ENCODE data around the gene HPS4.

The HPS4 gene

DNA sequence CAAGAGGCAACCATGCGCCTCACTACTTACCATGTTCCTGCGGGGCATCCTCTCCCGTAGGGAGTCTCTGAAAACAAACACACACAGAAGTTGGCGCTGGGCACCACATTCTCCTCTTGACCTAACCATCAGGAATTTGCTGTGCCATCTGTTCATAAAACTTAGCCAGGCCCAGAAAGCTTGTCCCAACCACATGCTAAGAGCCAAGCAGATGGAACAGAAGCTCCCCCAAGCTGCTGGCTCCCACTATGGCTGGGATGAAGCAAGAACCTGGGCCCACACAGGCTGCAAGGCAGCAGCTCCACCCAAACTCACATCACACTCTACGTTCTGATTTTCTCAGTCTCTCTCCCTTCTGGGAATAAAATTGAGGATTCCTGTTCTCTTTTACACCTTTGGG, 17.4 kb downstream of the HPS4 start:
- H3K4me3 Mint-ChIP-seq: no peak overlapping the region
- H3K9me3 Mint-ChIP-seq: no peaks in the 10 kb centered on the region
- DNase-seq (no peak), ATAC-seq (replicated peaks) (no peak)
- H3K4me1 Mint-ChIP-seq: peaks cover 2 to 5% of the 10 kb centered on the region in 2 donors
- H3K36me3 Mint-ChIP-seq: peaks cover 39 to 52% of the 10 kb centered on the region in 2 donors
- H3K27me3 Mint-ChIP-seq: no peaks in the 10 kb centered on the region
- no peak overlapping the region for H3K27ac Mint-ChIP-seq

GRCh38 chr22:26464312-26464711, 19.3 kb downstream of the HPS4 start:
- no peak for ATAC-seq (replicated peaks)
- peaks cover 2 to 5% of the 10 kb centered on the region in 2 donors for H3K4me1 Mint-ChIP-seq
- no peak for DNase-seq
- no peak overlapping the region for H3K4me3 Mint-ChIP-seq
- no peaks in the 10 kb centered on the region for H3K9me3 Mint-ChIP-seq
- H3K36me3 Mint-ChIP-seq: peaks cover 30 to 51% of the 10 kb centered on the region in 2 donors
- no peaks in the 10 kb centered on the region for H3K27me3 Mint-ChIP-seq
- no peak overlapping the region for H3K27ac Mint-ChIP-seq

GRCh38 chr22:26463688-26464087, 19.9 kb downstream of the HPS4 start:
- ATAC-seq (replicated peaks) (no peak), DNase-seq (no peak)
- H3K4me3 Mint-ChIP-seq: no peak overlapping the region
- no peaks in the 10 kb centered on the region for H3K27me3 Mint-ChIP-seq
- no peaks in the 10 kb centered on the region for H3K9me3 Mint-ChIP-seq
- peaks cover 23 to 45% of the 10 kb centered on the region in 2 donors for H3K36me3 Mint-ChIP-seq
- H3K27ac Mint-ChIP-seq: peak overlapping the region; percentile 59
- H3K4me1 Mint-ChIP-seq: peaks cover 2 to 5% of the 10 kb centered on the region in 2 donors

DNA sequence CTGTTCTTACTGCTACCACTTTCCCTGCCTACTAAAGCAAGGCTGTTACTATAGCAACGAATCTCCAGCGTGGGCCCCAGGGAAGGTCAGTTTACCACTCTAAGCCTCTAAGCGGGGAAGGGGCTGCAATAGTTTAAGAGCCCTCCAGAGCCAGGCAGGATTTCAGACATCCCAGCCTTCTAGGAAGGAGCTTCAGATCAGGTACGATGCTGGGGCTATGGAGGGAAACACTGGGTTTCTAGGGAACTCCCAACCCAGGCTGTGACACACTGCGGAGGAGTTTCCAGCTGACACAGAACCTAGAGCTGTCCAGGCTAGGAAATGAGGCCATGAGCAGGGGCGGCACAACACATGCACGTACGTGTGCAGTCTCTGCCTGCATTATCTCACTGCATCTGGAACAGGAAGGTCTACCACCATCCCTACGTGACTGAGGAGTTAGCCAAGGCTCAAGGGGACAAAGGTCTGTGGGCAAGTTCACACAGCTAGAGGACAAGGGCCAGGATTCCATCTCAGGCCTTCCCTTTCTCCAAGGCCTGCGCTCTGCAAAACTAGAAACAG, 20.4 kb downstream of the HPS4 start:
- Mint-ChIP-seq H3K4me1 (peaks cover 2 to 5% of the 10 kb centered on the region in 2 donors), H3K9me3 (no peaks in the 10 kb centered on the region), H3K36me3 (peaks cover 23 to 43% of the 10 kb centered on the region in 2 donors), H3K27ac (no peak overlapping the region), H3K27me3 (no peaks in the 10 kb centered on the region), H3K4me3 (no peak overlapping the region)
- ATAC-seq (replicated peaks) (no peak), DNase-seq (no peak)

GRCh38 chr22:26462641-26463040, 20.9 kb downstream of the HPS4 start:
- Mint-ChIP-seq H3K9me3 (no peaks in the 10 kb centered on the region), H3K36me3 (peaks cover 26 to 45% of the 10 kb centered on the region in 2 donors), H3K4me1 (peaks cover 2 to 5% of the 10 kb centered on the region in 2 donors), H3K4me3 (no peak overlapping the region), H3K27me3 (no peaks in the 10 kb centered on the region), H3K27ac (no peak overlapping the region)
- no peak for ATAC-seq (replicated peaks)
- no peak for DNase-seq

GRCh38 chr22:26462051-26462450, 21.5 kb downstream of the HPS4 start:
- ATAC-seq (replicated peaks): no peak
- DNase-seq: no peak
- Mint-ChIP-seq H3K4me3 (no peak overlapping the region), H3K9me3 (no peaks in the 10 kb centered on the region), H3K27ac (no peak overlapping the region), H3K27me3 (no peaks in the 10 kb centered on the region), H3K36me3 (peaks cover 32 to 49% of the 10 kb centered on the region in 2 donors), H3K4me1 (peaks cover 2 to 5% of the 10 kb centered on the region in 2 donors)

DNA sequence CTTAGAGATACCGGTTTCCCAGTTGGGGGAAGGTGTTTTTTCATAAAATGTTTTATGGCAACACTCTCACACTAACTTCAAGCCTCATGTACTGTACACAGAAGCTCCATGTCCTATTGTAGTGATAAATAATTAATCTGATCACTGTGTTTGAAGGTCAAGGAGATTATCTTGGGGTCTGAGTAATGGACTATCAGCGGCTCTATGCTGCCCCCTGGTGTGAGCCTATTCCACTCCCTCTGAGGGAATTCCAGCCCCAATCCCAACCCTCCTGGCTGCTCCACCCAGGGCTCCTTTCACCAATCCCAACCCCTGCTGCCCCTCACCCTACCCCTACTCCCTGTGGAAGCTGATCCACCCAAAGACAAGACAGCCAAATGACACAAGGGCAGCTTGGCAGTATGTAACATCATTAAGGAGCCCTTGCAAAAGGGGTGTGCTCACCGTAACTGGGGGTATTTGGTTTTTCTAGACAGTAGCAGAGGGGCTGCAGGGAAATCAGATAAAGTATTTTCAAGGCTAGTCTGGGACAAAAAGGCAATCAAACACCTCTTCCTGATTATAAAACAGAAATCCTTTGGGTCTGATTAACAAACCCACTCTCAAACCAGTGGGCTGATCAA, 22.3 kb downstream of the HPS4 start:
- Mint-ChIP-seq H3K36me3 (peaks cover 32 to 43% of the 10 kb centered on the region in 2 donors), H3K27ac (no peak overlapping the region), H3K27me3 (no peaks in the 10 kb centered on the region), H3K4me1 (peaks cover 2 to 5% of the 10 kb centered on the region in 2 donors), H3K9me3 (no peaks in the 10 kb centered on the region), H3K4me3 (no peak overlapping the region)
- DNase-seq (no peak), ATAC-seq (replicated peaks) (peak in 1 of 2 donors; percentile 34)

DNA sequence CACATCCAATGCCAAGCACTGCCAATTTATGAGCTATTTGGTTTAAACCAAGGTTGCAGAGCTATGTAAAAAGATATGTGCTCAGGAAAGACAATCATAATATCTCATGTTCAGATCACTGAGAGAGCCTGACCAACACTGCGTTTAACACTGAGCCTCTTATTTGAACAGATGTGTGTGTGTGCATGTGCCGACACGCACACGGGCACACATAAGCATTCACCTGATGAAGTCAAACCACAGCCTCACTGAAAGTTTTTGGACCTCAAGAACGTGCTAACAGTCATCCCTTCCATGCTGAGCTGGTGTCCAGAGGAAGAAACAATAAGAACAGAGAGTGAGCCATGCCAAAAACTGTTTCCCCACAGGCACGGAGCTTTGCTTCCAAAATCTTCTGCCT, 23.4 kb downstream of the HPS4 start:
- Mint-ChIP-seq H3K27ac (no peak overlapping the region), H3K9me3 (no peaks in the 10 kb centered on the region), H3K36me3 (peaks cover 31 to 41% of the 10 kb centered on the region in 2 donors), H3K27me3 (no peaks in the 10 kb centered on the region), H3K4me1 (peaks cover 2 to 5% of the 10 kb centered on the region in 2 donors), H3K4me3 (no peak overlapping the region)
- DNase-seq (no peak), ATAC-seq (replicated peaks) (no peak)

- no peak overlapping the region for H3K4me3 Mint-ChIP-seq
- DNase-seq (no peak), ATAC-seq (replicated peaks) (no peak)
- H3K9me3 Mint-ChIP-seq: no peaks in the 10 kb centered on the region
- no peak overlapping the region for H3K27ac Mint-ChIP-seq
- H3K36me3 Mint-ChIP-seq: peaks cover 22 to 32% of the 10 kb centered on the region in 2 donors
- no peaks in the 10 kb centered on the region for H3K27me3 Mint-ChIP-seq
- H3K4me1 Mint-ChIP-seq: peaks cover 0 to 2% of the 10 kb centered on the region in 2 donors
These were observed 25.8 kb downstream of the HPS4 start for GRCh38 chr22:26457661-26458272.

DNA sequence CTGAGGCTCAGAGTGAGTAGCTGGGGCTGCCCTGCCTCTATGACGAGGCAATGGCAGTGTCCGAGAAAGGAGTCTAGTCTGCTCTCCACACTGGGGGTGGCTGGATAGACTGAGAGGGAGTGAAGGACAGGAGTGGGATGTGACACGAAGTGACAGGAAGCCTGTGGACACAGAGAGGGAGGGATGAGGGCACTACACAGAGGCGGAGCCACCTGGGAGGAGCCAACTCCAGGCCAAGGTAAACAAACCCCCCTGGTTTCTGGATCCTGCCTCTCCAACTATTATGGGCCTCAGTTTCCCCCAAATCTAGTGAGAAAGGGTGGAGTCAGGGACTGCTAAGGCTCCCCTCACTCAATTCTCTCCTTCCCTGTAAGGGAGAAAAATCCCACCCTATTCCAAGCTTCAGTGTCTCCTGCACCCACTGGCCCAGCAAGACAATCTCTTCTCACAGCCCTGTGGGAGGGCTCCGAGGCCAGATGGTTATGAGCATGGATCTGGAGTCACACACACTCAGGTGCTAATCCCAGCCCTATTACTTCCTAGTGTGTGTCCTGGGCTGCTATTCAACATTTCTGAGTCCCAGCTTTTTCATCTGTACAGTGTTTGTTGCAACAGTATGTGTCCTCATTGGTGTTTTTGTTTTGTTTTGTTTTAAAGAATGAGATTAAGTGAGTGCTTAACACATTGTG, 29.6 kb downstream of the HPS4 start:
- Mint-ChIP-seq H3K36me3 (peaks cover 33 to 38% of the 10 kb centered on the region in 2 donors), H3K4me1 (peaks cover 0 to 5% of the 10 kb centered on the region in 2 donors)
- no peak for ATAC-seq (replicated peaks)

GRCh38 chr22:26453216-26453615, 30.4 kb downstream of the HPS4 start:
- no peak overlapping the region for H3K27ac Mint-ChIP-seq
- ATAC-seq (replicated peaks) (no peak), DNase-seq (no peak)
- H3K4me1 Mint-ChIP-seq: peaks cover 0 to 6% of the 10 kb centered on the region in 2 donors
- H3K9me3 Mint-ChIP-seq: no peaks in the 10 kb centered on the region
- H3K4me3 Mint-ChIP-seq: no peak overlapping the region
- no peaks in the 10 kb centered on the region for H3K27me3 Mint-ChIP-seq
- H3K36me3 Mint-ChIP-seq: peaks cover 31 to 35% of the 10 kb centered on the region in 2 donors

More for the DNA sequence above, 29.6 kb downstream of the HPS4 start:
- Mint-ChIP-seq H3K27ac (no peak overlapping the region), H3K27me3 (no peaks in the 10 kb centered on the region), H3K4me3 (no peak overlapping the region), H3K9me3 (no peaks in the 10 kb centered on the region)
- DNase-seq: no peak

- Mint-ChIP-seq H3K27ac (no peak overlapping the region), H3K36me3 (peaks cover 25 to 32% of the 10 kb centered on the region in 2 donors), H3K4me1 (peaks cover 0 to 6% of the 10 kb centered on the region in 2 donors)
These were observed 31.2 kb downstream of the HPS4 start for GRCh38 chr22:26452236-26453016.

DNA sequence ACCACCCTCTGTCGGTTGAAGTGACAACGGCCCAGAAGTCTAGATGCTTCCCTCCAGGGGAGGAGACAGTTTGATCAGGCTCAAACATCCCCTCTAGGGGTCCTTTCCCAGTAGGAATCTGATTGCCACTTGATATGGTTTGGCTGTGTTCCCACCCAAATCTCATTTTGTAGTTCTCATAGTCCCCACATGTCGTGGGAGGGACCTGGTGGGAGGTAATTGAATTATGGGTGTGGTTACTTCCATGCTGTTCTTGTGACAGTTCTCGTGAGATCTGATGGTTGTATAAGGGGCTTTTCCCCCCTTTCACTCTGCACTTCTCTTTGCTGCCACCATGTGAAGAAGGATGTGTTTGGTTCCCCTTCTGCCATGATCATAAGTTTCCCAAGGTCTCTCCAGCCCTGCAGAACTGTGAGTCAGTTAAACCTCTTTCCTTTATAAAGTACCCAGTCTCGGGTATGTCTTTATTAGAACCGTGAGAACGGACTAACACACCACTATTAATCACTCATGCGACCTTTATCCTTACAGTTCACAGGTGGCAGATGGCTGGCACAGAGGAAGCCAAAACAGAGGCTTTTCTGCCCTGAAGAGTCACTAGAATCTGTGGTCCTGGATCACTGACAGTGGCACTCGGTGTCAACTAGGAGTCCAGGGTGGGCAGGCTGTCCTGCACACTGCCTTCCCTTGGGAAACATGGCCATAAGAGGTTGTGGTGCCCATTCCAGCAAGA, 33.0 kb downstream of the HPS4 start:
- no peak overlapping the region for H3K4me3 Mint-ChIP-seq
- peaks cover 0 to 6% of the 10 kb centered on the region in 2 donors for H3K4me1 Mint-ChIP-seq
- ATAC-seq (replicated peaks): no peak
- no peak overlapping the region for H3K27ac Mint-ChIP-seq
- no peaks in the 10 kb centered on the region for H3K27me3 Mint-ChIP-seq
- H3K36me3 Mint-ChIP-seq: peaks cover 15 to 30% of the 10 kb centered on the region in 2 donors
- DNase-seq: no peak
- no peaks in the 10 kb centered on the region for H3K9me3 Mint-ChIP-seq

More at GRCh38 chr22:26452236-26453016, 31.2 kb downstream of the HPS4 start:
- no peaks in the 10 kb centered on the region for H3K9me3 Mint-ChIP-seq
- H3K27me3 Mint-ChIP-seq: no peaks in the 10 kb centered on the region
- no peak for ATAC-seq (replicated peaks)
- no peak overlapping the region for H3K4me3 Mint-ChIP-seq
- DNase-seq: no peak
